Left ventricle myocardium inferior (tissue), 1 donor: ENCODE results near the gene BCAS3. TPM values are rescaled to one million over a fixed set of nuclear protein-coding genes. Genes with fewer than 3 reads are reported as not detected.

Source experiments
- DNase-seq: peaks from one replicate; pipeline ENCODE4 v3.0.0-alpha.2; 2020
- H3K27ac ChIP-seq: fragments of 200-600 bp; replicated peaks from 2 replicates; pipeline ENCODE4 v1.8.0; 2021
- H3K27me3 ChIP-seq: fragments of 200-600 bp; 2 replicates; pipeline ENCODE4 v1.8.0; 2021; ENCODE audit warnings: low read depth
- H3K36me3 ChIP-seq: fragments of 200-600 bp; 2 replicates; pipeline ENCODE4 v1.8.0; 2021
- H3K4me1 ChIP-seq: fragments of 200-600 bp; 2 replicates; pipeline ENCODE4 v1.8.0; 2021
- H3K4me3 ChIP-seq: fragments of 200-600 bp; 2 replicates; pipeline ENCODE4 v1.8.0; 2021; ENCODE audit warnings: mild to moderate bottlenecking, moderate library complexity
- H3K9me3 ChIP-seq: fragments of 200-600 bp; replicated peaks from 2 replicates; pipeline ENCODE4 v1.8.0; 2021
- intact Hi-C: fragments of 100-400 bp; cut with micrococcal nuclease; formaldehyde crosslinking; loops from one replicate; pipeline ENCODE4 v1.11.0; 2022
- total RNA-seq: library from RNA; stranded (reverse); fragmentation: NEBNext Ultra II Directional; extraction: Animal tissue kit (Norgen Biotek cat#: 25700); gene quantifications from one replicate; pipeline ENCODE4 v1.2.1, GENCODE V29; 2021
- TF ChIP-seq, protein P1 (sequence below): fragments of 200-600 bp; IDR thresholded peaks from 2 replicates; pipeline ENCODE4 v1.8.0; 2021; ENCODE audit warnings: antibody characterized with exemption, mild to moderate bottlenecking, borderline replicate concordance
- donor health status: DM: no; HTN: yes; CAD: no; lungs with severe emphysema.

Gene BCAS3
- total RNA-seq, 1 donor from 2014 or later: 16.5 TPM

DNA sequence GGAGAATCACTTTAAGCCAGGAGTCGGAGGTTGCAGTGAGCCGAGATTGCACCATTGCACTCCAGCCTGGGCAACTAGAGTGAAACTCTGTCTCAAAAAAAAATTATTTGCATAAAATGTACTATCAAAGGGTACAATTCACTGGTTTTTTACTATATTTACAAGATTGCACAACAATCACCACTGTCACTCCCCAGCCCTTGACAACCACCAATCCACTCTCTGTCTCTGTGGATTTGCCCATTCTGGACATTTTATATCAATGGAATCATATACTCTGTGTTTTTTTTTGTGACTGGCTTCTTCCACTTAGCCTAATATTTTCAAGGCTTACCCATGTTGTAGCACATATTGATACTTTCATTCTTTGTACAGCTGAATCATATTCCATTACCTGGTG is 740.8 kb downstream of the BCAS3 start:
- Histone ChIP-seq H3K27ac (no peak overlapping the region), H3K4me3 (no peak overlapping the region), H3K36me3 (no peaks in the 10 kb centered on the region), H3K9me3 (no peaks in the 10 kb centered on the region), H3K4me1 (peaks cover 33% of the 10 kb centered on the region), H3K27me3 (peaks cover 46% of the 10 kb centered on the region)
- DNase-seq: no peak
- TF ChIP-seq, protein P1, sequence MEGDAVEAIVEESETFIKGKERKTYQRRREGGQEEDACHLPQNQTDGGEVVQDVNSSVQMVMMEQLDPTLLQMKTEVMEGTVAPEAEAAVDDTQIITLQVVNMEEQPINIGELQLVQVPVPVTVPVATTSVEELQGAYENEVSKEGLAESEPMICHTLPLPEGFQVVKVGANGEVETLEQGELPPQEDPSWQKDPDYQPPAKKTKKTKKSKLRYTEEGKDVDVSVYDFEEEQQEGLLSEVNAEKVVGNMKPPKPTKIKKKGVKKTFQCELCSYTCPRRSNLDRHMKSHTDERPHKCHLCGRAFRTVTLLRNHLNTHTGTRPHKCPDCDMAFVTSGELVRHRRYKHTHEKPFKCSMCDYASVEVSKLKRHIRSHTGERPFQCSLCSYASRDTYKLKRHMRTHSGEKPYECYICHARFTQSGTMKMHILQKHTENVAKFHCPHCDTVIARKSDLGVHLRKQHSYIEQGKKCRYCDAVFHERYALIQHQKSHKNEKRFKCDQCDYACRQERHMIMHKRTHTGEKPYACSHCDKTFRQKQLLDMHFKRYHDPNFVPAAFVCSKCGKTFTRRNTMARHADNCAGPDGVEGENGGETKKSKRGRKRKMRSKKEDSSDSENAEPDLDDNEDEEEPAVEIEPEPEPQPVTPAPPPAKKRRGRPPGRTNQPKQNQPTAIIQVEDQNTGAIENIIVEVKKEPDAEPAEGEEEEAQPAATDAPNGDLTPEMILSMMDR: no peak
- intact Hi-C loops: loop anchor here (10.0 kb wide), 1 partner anchor 126 kb away; no protein-coding TSS in a partner anchor

DNA sequence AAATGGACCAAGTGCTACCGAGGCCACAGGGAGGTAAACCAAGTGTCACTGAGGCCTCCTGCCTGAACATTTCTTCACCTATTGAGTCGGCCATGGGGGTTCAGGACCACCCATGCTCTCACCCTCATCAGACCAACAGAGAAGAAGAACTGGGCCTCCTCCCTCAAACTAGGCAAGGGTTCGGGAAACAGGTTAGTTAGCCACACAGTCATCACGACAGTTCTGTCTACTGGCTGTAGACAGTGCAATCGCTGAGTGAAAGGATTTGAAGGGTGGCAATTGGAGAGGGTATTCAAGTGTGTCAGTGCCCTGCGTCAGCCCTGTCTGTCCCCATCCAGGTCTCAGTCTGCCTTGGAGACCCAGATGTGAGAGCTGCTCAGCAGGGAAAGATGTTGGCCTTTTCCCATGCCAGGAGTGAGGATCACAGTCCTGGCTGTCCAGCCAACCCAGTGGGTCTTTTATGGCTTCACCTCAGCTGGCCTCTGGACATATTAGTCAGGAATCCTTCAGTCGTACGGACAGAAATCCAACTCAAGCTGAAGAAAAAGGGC is 741.9 kb downstream of the BCAS3 start:
- Histone ChIP-seq H3K4me3 (no peak overlapping the region), H3K27ac (no peak overlapping the region), H3K27me3 (peaks cover 57% of the 10 kb centered on the region), H3K36me3 (no peaks in the 10 kb centered on the region), H3K4me1 (peaks cover 22% of the 10 kb centered on the region), H3K9me3 (no peaks in the 10 kb centered on the region)
- intact Hi-C loops: loop anchor here (10.0 kb wide), 1 partner anchor 125 kb away; no protein-coding TSS in a partner anchor
- TF ChIP-seq, protein P1: no peak
- DNase-seq: no peak

DNA sequence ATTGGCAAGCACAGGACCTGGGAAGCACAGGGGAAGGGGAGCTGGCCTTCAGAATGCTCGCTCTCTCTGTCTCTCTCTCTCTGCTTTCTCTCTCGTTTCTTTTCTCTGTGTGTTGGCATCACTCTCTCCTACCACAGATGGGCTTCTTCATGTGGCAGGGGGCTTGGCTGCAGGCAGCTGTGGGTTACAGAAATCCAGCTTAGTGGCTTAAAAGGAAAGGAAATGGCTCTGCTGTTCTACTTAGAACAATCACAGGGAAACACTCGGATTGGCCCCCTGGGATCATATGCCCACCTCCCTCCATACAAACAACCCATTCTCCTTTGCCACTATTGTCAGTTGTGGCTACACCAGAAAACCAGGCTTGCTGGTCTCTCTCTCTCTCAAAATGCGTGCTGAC is 742.4 kb downstream of the BCAS3 start:
- intact Hi-C loops: no loop called here
- Histone ChIP-seq H3K27me3 (peaks cover 62% of the 10 kb centered on the region), H3K9me3 (no peaks in the 10 kb centered on the region), H3K4me1 (peaks cover 17% of the 10 kb centered on the region), H3K36me3 (no peaks in the 10 kb centered on the region), H3K4me3 (no peak overlapping the region), H3K27ac (no peak overlapping the region)
- no peak for DNase-seq
- TF ChIP-seq, protein P1: no peak

DNA sequence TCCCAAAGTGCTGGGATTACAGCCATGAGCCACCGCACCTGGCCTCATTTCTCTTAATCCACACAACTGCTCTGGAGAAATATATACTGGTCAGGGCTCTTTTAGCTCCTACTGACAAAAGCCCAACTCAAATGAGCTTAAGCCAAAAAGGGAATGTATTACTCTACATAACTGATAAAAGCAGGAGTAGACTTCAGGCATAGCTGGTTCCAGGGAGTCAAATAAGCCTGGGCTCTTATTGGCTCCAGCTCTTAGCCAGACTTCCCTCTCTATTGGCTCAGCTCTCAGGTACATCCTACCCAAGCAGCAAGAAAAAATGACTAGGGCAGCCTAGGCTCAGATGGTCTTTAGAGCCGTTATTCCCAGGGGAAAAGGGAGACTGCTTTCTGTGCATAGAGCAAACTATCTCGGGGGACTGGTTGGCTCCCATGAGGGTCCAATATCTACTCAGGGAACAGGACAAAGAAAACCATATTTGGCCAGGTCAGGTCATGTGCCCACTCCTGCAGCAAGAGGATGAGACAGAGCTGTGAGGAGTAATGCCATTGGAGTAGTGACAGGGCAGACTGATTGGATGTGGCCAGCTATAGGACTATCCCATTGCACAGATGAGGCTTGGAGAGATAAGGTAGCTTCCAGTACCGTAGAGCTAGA is 743.2 kb downstream of the BCAS3 start:
- peaks cover 15% of the 10 kb centered on the region for H3K4me1 ChIP-seq
- TF ChIP-seq, protein P1: no peak
- H3K4me3 ChIP-seq: no peak overlapping the region
- peaks cover 70% of the 10 kb centered on the region for H3K27me3 ChIP-seq
- no peaks in the 10 kb centered on the region for H3K36me3 ChIP-seq
- H3K27ac ChIP-seq: no peak overlapping the region
- intact Hi-C loops: no loop called here
- no peak for DNase-seq
- H3K9me3 ChIP-seq: no peaks in the 10 kb centered on the region

DNA sequence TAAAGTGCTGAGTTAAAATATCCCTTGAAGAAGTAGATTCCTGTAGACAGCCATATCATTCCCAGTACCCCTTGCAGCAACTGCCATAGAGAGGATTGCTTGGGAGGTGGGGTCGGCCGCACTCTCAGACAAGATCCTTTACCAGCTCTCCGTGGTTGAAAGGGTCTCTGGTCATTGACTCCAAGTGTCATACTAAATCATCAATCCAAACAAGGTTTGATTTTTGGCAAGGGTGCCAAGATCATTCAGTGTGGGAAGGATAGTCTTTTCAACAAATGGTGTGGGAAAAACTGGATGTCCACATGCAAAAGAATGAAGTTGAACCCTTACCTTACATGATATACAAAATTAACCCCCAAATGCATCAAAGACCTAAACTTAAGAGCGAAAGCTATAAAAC is 743.8 kb downstream of the BCAS3 start:
- intact Hi-C loops: no loop called here
- no peaks in the 10 kb centered on the region for H3K36me3 ChIP-seq
- peaks cover 9% of the 10 kb centered on the region for H3K4me1 ChIP-seq
- H3K27me3 ChIP-seq: peaks cover 76% of the 10 kb centered on the region
- TF ChIP-seq, protein P1: no peak
- DNase-seq: no peak
- no peak overlapping the region for H3K27ac ChIP-seq
- no peaks in the 10 kb centered on the region for H3K9me3 ChIP-seq
- no peak overlapping the region for H3K4me3 ChIP-seq
